ENCODE results near the gene MESP2.

GRCh38 chr15:89814112-89814742, 38.1 kb downstream of the MESP2 start:
- TF ChIP-seq CTCF (IDR thresholded peaks at IDR 0.05; ENCODE audit: control extremely low read depth in 1 of 3, insufficient read depth in 1 of 3, low read depth in 1 of 3, low read length in 3 of 3) (no peak), GABPA (IDR thresholded peaks at IDR 0.05; ENCODE audit: borderline replicate concordance, insufficient read depth, low read length) (no peak), EZH2 (IDR thresholded peaks at IDR 0.05; ENCODE audit: low read depth, low read length, severe bottlenecking) (peak; percentile 22), RFX5 (IDR thresholded peaks at IDR 0.05; ENCODE audit: borderline replicate concordance, low read depth, low read length) (no peak), POLR2A (IDR thresholded peaks at IDR 0.05; ENCODE audit: control extremely low read depth in 1 of 2, low read depth in 2 of 2, low read length in 2 of 2) (no peak), TCF12 (IDR thresholded peaks at IDR 0.05; ENCODE audit: low read depth, low read length) (no peak)
